22Rv1 (cell line): ENCODE results near the gene BICC1.

Experiments used
- H3K27ac ChIP-seq: fragments of 450-650 bp; 2 replicates; pipeline ENCODE4 v1.5.1; 2017
- CTCF ChIP-seq: fragments of 450-650 bp; IDR thresholded peaks from 2 replicates; pipeline ENCODE4 v1.5.1; 2017; ENCODE audit warnings: mild to moderate bottlenecking
- ZFX ChIP-seq: fragments of 450-650 bp; IDR thresholded peaks from 2 replicates; pipeline ENCODE4 v1.6.1; 2017; ENCODE audit warnings: antibody characterized with exemption, borderline replicate concordance

Gene BICC1

GRCh38 chr10:58775960-58776567 is 263.4 kb downstream of the BICC1 start:
- H3K27ac ChIP-seq = no peak overlapping the region
- TF ChIP-seq ZFX = no peak

- no peak overlapping the region for H3K27ac ChIP-seq
- TF ChIP-seq CTCF (no peak), ZFX (no peak)
Measured at GRCh38 chr10:58776568-58777318, 264.1 kb downstream of the BICC1 start.

GRCh38 chr10:58778966-58779365 is 266.3 kb downstream of the BICC1 start:
- TF ChIP-seq CTCF = no peak
- no peak for TF ChIP-seq ZFX

GRCh38 chr10:58779594-58779993 is 266.9 kb downstream of the BICC1 start:
- H3K27ac ChIP-seq = no peak overlapping the region
- no peak for TF ChIP-seq ZFX
- no peak for TF ChIP-seq CTCF

More at GRCh38 chr10:58778966-58779365, 266.3 kb downstream of the BICC1 start:
- H3K27ac ChIP-seq = no peak overlapping the region

- no peak for TF ChIP-seq CTCF
- TF ChIP-seq ZFX = no peak
- no peak overlapping the region for H3K27ac ChIP-seq
Measured at GRCh38 chr10:58780476-58780875, 267.8 kb downstream of the BICC1 start.

- TF ChIP-seq ZFX (no peak), CTCF (peak; percentile 76)
- H3K27ac ChIP-seq = no peak overlapping the region
Measured at GRCh38 chr10:58781873-58782488, 269.3 kb downstream of the BICC1 start.

- TF ChIP-seq ZFX (no peak), CTCF (no peak)
- no peak overlapping the region for H3K27ac ChIP-seq
Measured at GRCh38 chr10:58782876-58783851, 270.5 kb downstream of the BICC1 start.
